ENCODE measurements around the gene CUL4A.

The CUL4A gene

GRCh38 chr13:113179374-113180230 is 29.8 kb upstream of the CUL4A start:
- no peak for DNase-seq

GRCh38 chr13:113182046-113182445 is 27.4 kb upstream of the CUL4A start:
- no peak for DNase-seq

GRCh38 chr13:113183450-113184129 is 25.8 kb upstream of the CUL4A start:
- no peak for DNase-seq

- DNase-seq: no peak
Measured at GRCh38 chr13:113184568-113185440, 24.6 kb upstream of the CUL4A start.

- no peak for DNase-seq
Measured at GRCh38 chr13:113186061-113186900, 23.1 kb upstream of the CUL4A start.

GRCh38 chr13:113187263-113187669 is 22.1 kb upstream of the CUL4A start:
- no peak for DNase-seq

GRCh38 chr13:113187883-113188665 is 21.3 kb upstream of the CUL4A start:
- no peak for DNase-seq

- no peak for DNase-seq
Measured at GRCh38 chr13:113190181-113190580, 19.2 kb upstream of the CUL4A start.

- no peak for DNase-seq
Measured at GRCh38 chr13:113192279-113192678, 17.1 kb upstream of the CUL4A start.

- DNase-seq: peak in 1 of 2 experiments; percentile 21
Measured at GRCh38 chr13:113192902-113193301, 16.5 kb upstream of the CUL4A start.

- no peak for DNase-seq
Measured at GRCh38 chr13:113195360-113195759, 14.1 kb upstream of the CUL4A start.

GRCh38 chr13:113196970-113197737 is 12.3 kb upstream of the CUL4A start:
- DNase-seq: no peak

GRCh38 chr13:113201815-113202214 is 7.6 kb upstream of the CUL4A start:
- DNase-seq: no peak

GRCh38 chr13:113202912-113203311 is 6.5 kb upstream of the CUL4A start:
- no peak for DNase-seq

- DNase-seq: no peak
Measured at GRCh38 chr13:113203507-113204377, 5.7 kb upstream of the CUL4A start.

GRCh38 chr13:113204378-113204734 is 5.1 kb upstream of the CUL4A start:
- DNase-seq: no peak

- DNase-seq: no peak
Measured at GRCh38 chr13:113205428-113205931, 3.9 kb upstream of the CUL4A start.

- DNase-seq: no peak
Measured at GRCh38 chr13:113207460-113207859, 2.0 kb upstream of the CUL4A start.

GRCh38 chr13:113207890-113208420 is 1.5 kb upstream of the CUL4A start:
- peak; percentile 21 to 27 for DNase-seq
